ENCODE data around the gene PTPRE.

PTPRE gene

GRCh38 chr10:127920306-127921074 lies 13.6 kb downstream of the PTPRE start:
- no peak overlapping the region for H3K4me3 ChIP-seq (ENCODE audit: low read depth, low read length)
- no peak for DNase-seq (ENCODE audit: low read depth)
- no peak for TF ChIP-seq CTCF (IDR thresholded peaks at IDR 0.05; ENCODE audit: low read depth, low read length, missing control alignments)

GRCh38 chr10:127921075-127921752 lies 14.3 kb downstream of the PTPRE start:
- no peak for DNase-seq (ENCODE audit: low read depth)
- no peak overlapping the region for H3K4me3 ChIP-seq (ENCODE audit: low read depth, low read length)
- TF ChIP-seq CTCF (IDR thresholded peaks at IDR 0.05; ENCODE audit: low read depth, low read length, missing control alignments): no peak

- H3K4me3 ChIP-seq (ENCODE audit: low read depth, low read length): no peak overlapping the region
- DNase-seq (ENCODE audit: low read depth): no peak
- no peak for TF ChIP-seq CTCF (IDR thresholded peaks at IDR 0.05; ENCODE audit: low read depth, low read length, missing control alignments)
These were observed 14.8 kb downstream of the PTPRE start for GRCh38 chr10:127921753-127922145.

- no peak overlapping the region for H3K4me3 ChIP-seq (ENCODE audit: low read depth, low read length)
- no peak for TF ChIP-seq CTCF (IDR thresholded peaks at IDR 0.05; ENCODE audit: low read depth, low read length, missing control alignments)
- DNase-seq (ENCODE audit: low read depth): no peak
These were observed 15.3 kb downstream of the PTPRE start for GRCh38 chr10:127922206-127922605.

- no peak for DNase-seq (ENCODE audit: low read depth)
- TF ChIP-seq CTCF (IDR thresholded peaks at IDR 0.05; ENCODE audit: low read depth, low read length, missing control alignments): no peak
- H3K4me3 ChIP-seq (ENCODE audit: low read depth, low read length): no peak overlapping the region
These were observed 15.9 kb downstream of the PTPRE start for GRCh38 chr10:127922675-127923366.

- H3K4me3 ChIP-seq (ENCODE audit: low read depth, low read length): no peak overlapping the region
- DNase-seq (ENCODE audit: low read depth): no peak
- no peak for TF ChIP-seq CTCF (IDR thresholded peaks at IDR 0.05; ENCODE audit: low read depth, low read length, missing control alignments)
These were observed 16.7 kb downstream of the PTPRE start for GRCh38 chr10:127923646-127924045.

All from GM12864 (cell line).